Activated B cell treated with CpG ODN at 0.5 μM for 24 hours (primary cell): ENCODE measurements around the gene SURF1. TPM values are rescaled to one million over a fixed set of nuclear protein-coding genes. Genes with fewer than 3 reads are reported as not detected.
"Not testable (repeated sequence)": the region's sequence is repeated elsewhere in the genome, so short reads cannot be mapped to it uniquely, and the experiment has no call there.

ENCODE experiments used
- ATAC-seq: fragments of 200-7000 bp; cut with Tn5 transposase; one replicate; pipeline ENCODE4 v1.10.0; 2021; ENCODE audit warnings: low read depth, mild to moderate bottlenecking, moderate library complexity
- CTCF ChIA-PET: fragments of 350-600 bp; sonication (Branson Sonifier 250); formaldehyde crosslinking; loops from one replicate; lab custom pipeline; 2021; ENCODE audit warnings: antibody characterized with exemption; lab: Charles Lee
- POLR2A ChIA-PET: fragments of 350-600 bp; sonication (Branson Sonifier 250); formaldehyde crosslinking; loops from one replicate; lab custom pipeline; 2021; ENCODE audit warnings: antibody characterized with exemption; lab: Charles Lee
- DNase-seq: peaks from one replicate; pipeline ENCODE4 v3.0.0; 2022
- H3K27ac Mint-ChIP-seq: one replicate; pipeline ENCODE4 v1.8.0; 2020; ENCODE audit warnings: mixed read lengths
- H3K27me3 Mint-ChIP-seq: one replicate; pipeline ENCODE4 v1.8.0; 2021; ENCODE audit warnings: mixed read lengths
- H3K36me3 Mint-ChIP-seq: one replicate; pipeline ENCODE4 v1.8.0; 2021; ENCODE audit warnings: low read depth, mixed read lengths
- H3K4me1 Mint-ChIP-seq: one replicate; pipeline ENCODE4 v1.8.0; 2021; ENCODE audit warnings: mixed read lengths
- H3K4me3 Mint-ChIP-seq: one replicate; pipeline ENCODE4 v1.8.0; 2020; ENCODE audit warnings: mild to moderate bottlenecking, mixed read lengths
- H3K9me3 Mint-ChIP-seq: one replicate; pipeline ENCODE4 v1.8.0; 2020; ENCODE audit warnings: mixed read lengths
- intact Hi-C: fragments of 100-400 bp; cut with micrococcal nuclease; formaldehyde crosslinking; loops from one replicate; pipeline ENCODE4 v1.15.1; 2024
- total RNA-seq: library from RNA; stranded (reverse); gene quantifications from 2 replicates; pipeline ENCODE4 v1.2.3, GENCODE V29; 2022
- TF ChIP-seq, protein P1 (sequence below): fragments of 200-600 bp; IDR thresholded peaks from one replicate; pipeline ENCODE4 v1.8.0; 2022; ENCODE audit warnings: antibody characterized with exemption, mild to moderate bottlenecking

Gene SURF1
- total RNA-seq, 1 donor from 2014 or later, result 33.6 TPM

DNA sequence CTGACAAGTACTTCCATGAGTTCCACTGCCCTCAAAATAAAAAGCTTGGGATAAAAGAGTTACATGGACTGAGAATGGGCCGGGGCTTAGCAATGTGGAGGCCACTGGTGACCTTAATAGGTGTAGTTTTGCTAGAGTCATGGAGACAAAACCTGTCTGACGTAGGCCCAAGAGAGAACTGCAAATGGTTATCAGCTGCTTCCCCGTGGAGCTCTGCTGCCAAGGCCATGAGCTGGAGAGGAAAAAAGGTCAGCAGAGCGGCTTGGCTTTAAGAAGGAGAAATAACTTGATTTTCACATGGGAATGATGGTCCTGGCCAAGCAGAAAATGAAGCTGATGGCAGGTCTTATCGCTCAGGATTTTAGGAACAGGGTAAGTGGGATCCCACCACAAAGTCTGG, 16.6 kb downstream of the SURF1 start:
- intact Hi-C loops, result loop anchor here (10.0 kb wide), 1 partner anchor 725 kb away; the partner anchor contains the start of gene BRD3
- TF ChIP-seq, protein P1, sequence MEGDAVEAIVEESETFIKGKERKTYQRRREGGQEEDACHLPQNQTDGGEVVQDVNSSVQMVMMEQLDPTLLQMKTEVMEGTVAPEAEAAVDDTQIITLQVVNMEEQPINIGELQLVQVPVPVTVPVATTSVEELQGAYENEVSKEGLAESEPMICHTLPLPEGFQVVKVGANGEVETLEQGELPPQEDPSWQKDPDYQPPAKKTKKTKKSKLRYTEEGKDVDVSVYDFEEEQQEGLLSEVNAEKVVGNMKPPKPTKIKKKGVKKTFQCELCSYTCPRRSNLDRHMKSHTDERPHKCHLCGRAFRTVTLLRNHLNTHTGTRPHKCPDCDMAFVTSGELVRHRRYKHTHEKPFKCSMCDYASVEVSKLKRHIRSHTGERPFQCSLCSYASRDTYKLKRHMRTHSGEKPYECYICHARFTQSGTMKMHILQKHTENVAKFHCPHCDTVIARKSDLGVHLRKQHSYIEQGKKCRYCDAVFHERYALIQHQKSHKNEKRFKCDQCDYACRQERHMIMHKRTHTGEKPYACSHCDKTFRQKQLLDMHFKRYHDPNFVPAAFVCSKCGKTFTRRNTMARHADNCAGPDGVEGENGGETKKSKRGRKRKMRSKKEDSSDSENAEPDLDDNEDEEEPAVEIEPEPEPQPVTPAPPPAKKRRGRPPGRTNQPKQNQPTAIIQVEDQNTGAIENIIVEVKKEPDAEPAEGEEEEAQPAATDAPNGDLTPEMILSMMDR, result no peak
- Mint-ChIP-seq H3K4me1 (peaks cover 59% of the 10 kb centered on the region), H3K36me3 (peaks cover 59% of the 10 kb centered on the region), H3K27me3 (no peaks in the 10 kb centered on the region), H3K9me3 (no peaks in the 10 kb centered on the region), H3K27ac (peak overlapping the region; percentile 87), H3K4me3 (no peak overlapping the region)
- ChIA-PET POLR2A (interaction anchor here (0.7 to 1.6 kb wide), 6 partner anchors 9 to 38 kb away, joined by 3 to 12 read pairs (median 4); partner anchors contain the start of genes MED22, RPL7A, SURF1 and SURF2), CTCF (no interaction called here)
- DNase-seq (no peak), ATAC-seq (no peak)

DNA sequence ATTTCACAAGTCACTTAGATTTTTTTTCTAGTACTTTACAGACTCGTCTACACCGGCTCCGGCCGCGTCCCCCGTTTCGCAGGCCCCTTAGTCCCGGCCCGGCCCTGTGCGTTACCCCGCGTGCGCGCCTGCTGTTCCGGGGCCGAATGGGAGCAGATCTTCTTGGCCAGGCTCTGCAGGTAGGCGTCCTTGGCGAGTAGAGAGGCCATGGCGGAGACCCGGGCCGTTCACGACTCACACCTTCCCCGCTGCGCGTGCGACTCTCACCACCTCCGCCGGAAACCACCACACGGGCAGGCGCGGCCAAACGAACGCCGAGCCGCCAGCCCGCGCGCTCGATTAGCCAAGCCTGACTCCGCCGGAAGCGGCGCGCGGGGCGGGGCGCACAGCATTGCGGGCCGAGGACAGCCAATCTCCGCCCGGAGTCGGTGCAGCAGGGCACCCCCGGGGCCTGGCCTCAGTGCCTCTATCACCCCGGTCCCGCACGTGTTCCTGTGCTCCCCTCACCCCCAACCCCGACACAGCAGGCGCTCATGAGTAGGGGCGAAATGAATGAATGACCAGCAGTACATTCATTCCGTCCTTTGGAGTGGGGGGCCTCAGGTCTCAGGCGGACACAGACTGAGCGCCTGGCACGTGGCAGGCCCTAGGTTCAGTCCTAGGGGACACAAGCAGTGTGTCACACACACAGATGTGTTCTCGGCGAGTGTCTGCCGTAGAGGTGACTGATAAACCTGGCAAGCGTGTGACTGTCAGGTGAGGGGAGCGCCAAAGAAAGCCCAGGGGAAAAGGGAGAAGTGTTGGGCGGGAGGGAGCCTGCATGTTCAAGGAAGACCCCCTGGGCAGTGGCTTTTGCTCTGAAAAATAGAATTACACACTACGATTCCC, 20.1 kb downstream of the SURF1 start, which contains the start of gene SURF6:
TSS of gene SURF6 (minus strand) at position 265 of the 888 bp plus-strand sequence. CDS start at position 209, 56 bp downstream.
- TF ChIP-seq, protein P1, result no peak
- ChIA-PET POLR2A (interaction anchor here (0.6 to 4.6 kb wide), 6 partner anchors 12 to 172 kb away, joined by 3 to 32 read pairs (median 4); partner anchors contain the start of genes MED22 and RPL7A), CTCF (interaction anchor here (0.6 kb wide), 1 partner anchor 706 kb away, joined by 3 read pairs; no protein-coding TSS in a partner anchor)
- Mint-ChIP-seq H3K36me3 (peaks cover 65% of the 10 kb centered on the region), H3K4me3 (peak within 1 kb of the TSS; percentile 97), H3K9me3 (no peaks in the 10 kb centered on the region), H3K4me1 (peaks cover 57% of the 10 kb centered on the region), H3K27ac (peak within 1 kb of the TSS; percentile 92), H3K27me3 (no peaks in the 10 kb centered on the region)
- intact Hi-C loops, result loop anchor here (1.0 to 10.0 kb wide), 6 partner anchors 12 to 729 kb away; partner anchors contain the start of genes BRD3, CACFD1, MED22 and REXO4
- ATAC-seq (peak; percentile 93), DNase-seq (peak; percentile 94)

DNA sequence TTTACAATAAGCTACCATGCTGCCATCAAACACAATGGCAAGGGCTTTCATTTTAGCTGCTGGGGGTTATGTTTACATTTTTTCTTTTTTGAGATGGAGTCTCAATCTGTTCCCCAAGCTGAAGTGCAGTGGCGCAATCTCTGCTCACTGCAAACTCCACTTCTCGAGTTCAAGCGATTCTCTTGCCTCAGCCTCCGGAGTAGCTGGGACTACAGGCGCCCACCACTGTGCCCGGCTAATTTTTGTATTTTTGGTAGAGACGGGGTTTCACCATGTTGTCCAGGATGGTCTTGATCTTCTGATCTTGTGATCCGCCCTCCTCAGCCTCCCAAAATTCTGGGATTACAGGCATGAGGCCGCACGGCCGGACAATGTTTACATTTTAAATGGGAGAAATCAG, 21.4 kb downstream of the SURF1 start:
- H3K9me3 Mint-ChIP-seq, H3K27ac Mint-ChIP-seq, DNase-seq, ATAC-seq, CTCF ChIA-PET, H3K27me3 Mint-ChIP-seq: not testable (repeated sequence)
- Mint-ChIP-seq H3K4me1 (peaks cover 44% of the 10 kb centered on the region), H3K4me3 (peak overlapping the region; percentile 97), H3K36me3 (peaks cover 64% of the 10 kb centered on the region)
- POLR2A ChIA-PET, result interaction anchor here (0.6 to 4.6 kb wide), 8 partner anchors 9 to 304 kb away, joined by 3 to 32 read pairs (median 4); partner anchors contain the start of genes GTF3C5, MED22 and RPL7A
- intact Hi-C loops, result loop anchor here (10.0 kb wide), 1 partner anchor 730 kb away; the partner anchor contains the start of gene BRD3

DNA sequence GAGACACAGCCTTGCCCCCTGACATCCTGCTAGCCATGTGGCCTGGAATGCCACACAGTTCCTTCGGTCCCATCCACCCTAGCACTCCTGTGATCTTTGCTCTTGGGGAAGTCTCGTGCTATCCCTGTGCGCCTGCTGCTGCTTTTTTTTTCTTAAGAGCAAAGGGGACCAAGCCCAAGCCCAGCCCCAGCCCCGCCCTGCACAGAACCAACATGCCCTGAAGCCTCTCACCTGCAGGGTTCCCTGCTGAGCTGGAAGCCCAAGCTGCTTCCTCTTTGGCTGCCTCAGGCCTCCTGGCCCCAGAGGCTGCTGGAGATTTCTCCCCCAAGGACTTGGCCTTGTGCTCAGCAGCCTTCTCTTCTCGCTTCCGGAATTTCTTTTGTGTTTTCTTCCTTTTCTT, 22.1 kb downstream of the SURF1 start:
- Mint-ChIP-seq H3K4me1 (peaks cover 38% of the 10 kb centered on the region), H3K36me3 (peaks cover 59% of the 10 kb centered on the region), H3K27me3 (no peaks in the 10 kb centered on the region), H3K27ac (no peak overlapping the region), H3K4me3 (peak overlapping the region; percentile 97), H3K9me3 (no peaks in the 10 kb centered on the region)
- CTCF ChIA-PET, result no interaction called here
- TF ChIP-seq, protein P1, result no peak
- POLR2A ChIA-PET, result interaction anchor here (1.6 to 4.6 kb wide), 3 partner anchors 14 to 303 kb away, joined by 4 to 32 read pairs (median 4); partner anchors contain the start of genes GTF3C5, MED22 and RPL7A
- DNase-seq (peak; percentile 12), ATAC-seq (no peak)
- intact Hi-C loops, result loop anchor here (10.0 kb wide), 1 partner anchor 731 kb away; the partner anchor contains the start of gene BRD3

DNA sequence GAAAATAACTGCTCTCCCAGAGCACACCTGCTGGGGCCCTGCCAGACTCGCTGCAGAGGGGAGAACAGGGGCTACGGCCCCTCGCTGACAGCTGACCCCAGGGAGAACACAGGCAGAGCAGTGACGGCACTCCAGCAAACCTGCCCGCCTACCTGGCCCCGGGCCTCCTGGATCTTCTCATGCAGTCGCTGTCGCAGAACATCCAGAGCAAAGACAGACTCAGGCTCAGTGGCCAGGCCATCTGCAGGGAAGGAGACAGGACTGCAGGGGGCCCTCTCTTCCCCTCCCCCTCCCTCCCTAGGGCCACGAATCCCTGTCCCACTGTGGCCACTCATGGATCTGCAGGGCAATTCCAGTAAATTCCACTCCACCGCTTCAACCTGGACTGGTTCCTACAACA, 22.7 kb downstream of the SURF1 start:
- Mint-ChIP-seq H3K27ac (no peak overlapping the region), H3K36me3 (peaks cover 59% of the 10 kb centered on the region), H3K9me3 (no peaks in the 10 kb centered on the region), H3K4me1 (peaks cover 36% of the 10 kb centered on the region), H3K27me3 (no peaks in the 10 kb centered on the region), H3K4me3 (no peak overlapping the region)
- TF ChIP-seq, protein P1, result no peak
- DNase-seq (peak; percentile 10), ATAC-seq (no peak)
- ChIA-PET CTCF (no interaction called here), POLR2A (interaction anchor here (0.6 to 4.6 kb wide), 2 partner anchors 14 to 31 kb away, joined by 3 to 32 read pairs; partner anchors contain the start of genes MED22 and RPL7A)
- intact Hi-C loops, result loop anchor here (10.0 kb wide), 1 partner anchor 731 kb away; the partner anchor contains the start of gene BRD3
